CMK (cell line): ENCODE measurements around the gene RAD18.
A peak's percentile ranks its signal among the peaks of the same experiment; 100 is the strongest.

Experiments
- DNase-seq: peaks from one replicate; pipeline ENCODE4 v3.0.0-alpha.2; 2010; ENCODE audit warnings: low read depth

The RAD18 gene

DNA sequence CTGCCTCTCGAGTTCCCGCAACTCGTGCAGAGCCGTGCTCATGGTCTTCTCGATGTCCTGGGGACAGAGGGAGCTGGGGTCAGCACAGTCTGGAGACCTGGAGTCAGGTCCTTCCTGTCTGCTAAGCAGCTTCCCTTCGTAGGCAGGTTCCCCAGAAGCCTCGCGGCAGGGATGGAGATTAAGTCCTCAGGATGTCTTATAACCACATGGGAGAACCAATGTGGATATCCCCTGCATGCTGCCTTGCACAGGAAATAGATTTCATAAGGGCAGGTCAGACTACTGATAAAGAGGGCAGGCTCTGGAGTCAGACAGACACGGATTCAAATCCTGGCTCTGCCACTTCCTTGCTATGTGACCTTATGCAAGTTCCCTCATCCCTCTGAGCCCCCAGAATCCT lies 22.6 kb upstream of the RAD18 start:
- no peak for DNase-seq

DNA sequence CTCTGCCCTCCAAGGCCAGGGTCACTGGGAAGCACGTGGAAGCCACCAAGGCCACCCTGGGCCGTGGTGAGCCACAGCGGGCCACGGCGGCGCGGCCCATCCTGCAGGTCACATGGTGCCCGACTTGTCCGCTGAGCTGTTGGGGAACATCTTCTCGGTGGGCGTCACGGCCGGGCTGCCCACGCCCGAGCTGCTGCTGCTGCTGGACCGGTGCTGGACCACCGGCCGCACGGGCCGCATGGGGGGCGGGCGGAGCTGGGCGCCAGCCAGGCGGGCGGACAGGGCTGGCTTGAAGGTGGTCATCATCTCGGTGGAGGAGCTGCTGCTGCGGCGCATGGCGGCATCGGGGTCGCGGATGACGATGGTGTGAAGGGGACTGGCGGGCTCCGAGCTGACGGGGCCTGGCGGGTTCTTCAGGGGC lies 22.1 kb upstream of the RAD18 start:
- no peak for DNase-seq

DNA sequence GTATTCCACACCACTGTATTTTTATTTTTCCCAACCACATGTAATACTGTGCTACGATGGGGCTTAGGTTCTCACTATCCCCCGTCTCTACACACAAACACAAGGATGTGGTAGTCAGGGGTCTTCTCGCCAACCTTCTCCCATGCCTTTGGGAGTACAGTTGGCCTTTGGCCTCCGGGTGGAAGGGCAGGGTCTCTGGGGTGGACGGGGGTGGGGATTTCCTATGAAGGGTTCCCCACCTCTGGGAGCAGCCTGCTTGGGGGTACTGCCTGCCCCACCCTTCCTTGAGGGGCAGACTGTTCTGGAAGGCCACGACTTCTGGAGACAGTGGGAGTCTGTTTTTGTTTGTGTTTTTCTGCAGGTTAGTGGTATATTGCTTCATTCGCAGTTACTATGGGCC lies 21.3 kb upstream of the RAD18 start:
- DNase-seq: no peak

- DNase-seq: no peak
Measured at GRCh38 chr3:8984081-8984480, 20.8 kb upstream of the RAD18 start.

DNA sequence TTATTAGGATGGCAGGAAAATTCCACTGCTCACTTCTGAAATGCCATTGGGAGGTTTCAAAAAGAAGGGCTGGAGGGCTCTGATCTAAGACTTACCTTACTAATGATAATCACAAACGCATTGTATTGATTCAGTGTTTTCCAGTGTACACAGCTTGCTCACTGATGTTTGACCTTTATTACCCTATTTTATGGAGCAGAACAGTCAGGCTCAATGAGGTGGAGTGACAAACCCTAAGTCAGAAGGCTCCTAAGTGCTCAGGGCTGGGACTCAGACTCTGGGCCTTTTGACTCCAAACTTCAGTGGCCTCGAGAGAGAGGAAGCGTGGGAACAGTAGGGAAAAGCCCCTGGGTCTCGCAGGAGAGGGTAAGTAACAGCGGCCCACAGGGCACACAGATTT lies 20.3 kb upstream of the RAD18 start:
- DNase-seq: no peak

DNA sequence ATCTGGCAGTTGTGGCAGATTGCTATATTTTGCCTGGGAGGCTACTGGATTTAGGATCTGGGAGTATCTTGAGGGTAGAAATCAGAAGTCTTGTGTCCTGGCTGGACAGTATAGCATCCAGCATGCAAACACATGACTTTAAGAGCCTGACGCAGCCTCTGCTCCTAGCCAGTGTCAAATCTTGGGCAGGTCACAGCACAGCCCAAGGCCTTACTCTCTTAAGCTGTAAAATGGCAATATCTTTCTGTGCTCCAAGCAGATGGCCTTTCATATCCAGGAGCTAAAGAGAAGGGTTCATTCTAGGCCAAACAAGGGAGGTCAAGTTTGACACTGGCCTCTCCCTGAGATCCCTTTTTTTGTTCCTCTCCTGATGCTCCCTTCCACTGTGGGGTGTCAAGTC lies 19.8 kb upstream of the RAD18 start:
- no peak for DNase-seq

- DNase-seq: no peak
Measured at GRCh38 chr3:8982509-8982908, 19.2 kb upstream of the RAD18 start.

GRCh38 chr3:8981700-8982099 lies 18.4 kb upstream of the RAD18 start:
- no peak for DNase-seq

DNA sequence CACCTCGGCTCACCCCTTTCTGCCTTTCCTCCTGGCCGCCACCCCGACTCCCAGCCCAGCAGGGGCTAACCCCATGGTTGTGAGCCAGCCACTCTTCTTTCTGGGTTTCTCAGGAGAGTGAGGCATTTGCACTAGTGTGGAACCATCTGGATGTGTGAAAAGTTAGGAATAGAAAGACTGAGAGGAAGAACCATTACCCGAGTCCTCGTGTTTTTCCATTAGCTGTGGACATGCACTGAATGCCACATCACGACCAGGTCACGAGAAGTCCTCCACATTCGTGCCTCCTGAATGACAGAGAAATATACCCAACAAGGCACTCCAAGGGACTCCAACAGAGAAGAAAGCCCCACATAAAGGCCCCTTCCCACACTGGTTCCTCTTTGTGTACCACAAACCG lies 18.0 kb upstream of the RAD18 start:
- DNase-seq: no peak

DNA sequence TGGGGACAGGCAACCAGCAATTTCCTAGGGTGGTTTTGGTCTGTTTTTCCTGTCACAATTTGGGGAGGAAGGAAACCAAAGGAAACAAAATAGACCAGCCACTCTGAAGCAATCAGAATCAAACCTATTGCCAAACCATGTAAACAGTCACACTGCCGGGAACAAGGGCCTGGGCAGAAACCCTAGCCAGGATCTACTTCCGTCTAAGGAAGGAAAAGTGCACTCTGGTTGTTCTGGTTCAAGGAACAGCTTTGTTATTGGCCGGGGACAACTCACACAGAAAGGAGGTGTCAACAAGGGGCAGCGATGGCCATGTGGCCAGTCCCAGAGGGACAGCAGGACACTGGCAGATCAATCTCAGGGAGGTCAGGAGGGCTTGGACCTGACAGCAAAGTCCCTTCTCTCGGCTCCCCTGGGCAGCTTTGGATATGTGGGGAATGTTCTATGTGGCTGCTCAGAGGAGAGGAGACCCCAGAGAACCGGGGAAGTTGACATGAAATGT lies 17.5 kb upstream of the RAD18 start:
- DNase-seq: no peak

GRCh38 chr3:8979262-8979661 lies 16.0 kb upstream of the RAD18 start:
- no peak for DNase-seq

DNA sequence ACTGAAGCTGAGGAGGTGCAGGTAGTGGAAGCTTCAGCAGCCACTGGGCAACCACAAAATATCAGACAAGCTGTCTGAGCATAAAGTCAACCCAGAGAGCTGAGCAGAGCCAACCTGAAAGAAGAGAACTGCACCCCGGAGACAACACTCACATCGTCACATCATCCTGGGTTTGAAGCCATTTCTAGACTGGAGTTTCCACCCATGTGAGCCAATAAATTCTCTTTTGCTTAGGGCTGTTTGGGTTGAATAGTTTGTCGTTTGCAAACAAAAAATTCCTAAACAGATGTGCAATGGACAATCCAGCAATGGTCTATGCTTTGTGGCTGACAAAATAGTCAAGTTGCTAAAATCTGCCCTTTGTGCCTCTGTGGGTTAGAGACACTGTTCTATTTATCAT lies 15.3 kb upstream of the RAD18 start:
- DNase-seq: no peak

DNA sequence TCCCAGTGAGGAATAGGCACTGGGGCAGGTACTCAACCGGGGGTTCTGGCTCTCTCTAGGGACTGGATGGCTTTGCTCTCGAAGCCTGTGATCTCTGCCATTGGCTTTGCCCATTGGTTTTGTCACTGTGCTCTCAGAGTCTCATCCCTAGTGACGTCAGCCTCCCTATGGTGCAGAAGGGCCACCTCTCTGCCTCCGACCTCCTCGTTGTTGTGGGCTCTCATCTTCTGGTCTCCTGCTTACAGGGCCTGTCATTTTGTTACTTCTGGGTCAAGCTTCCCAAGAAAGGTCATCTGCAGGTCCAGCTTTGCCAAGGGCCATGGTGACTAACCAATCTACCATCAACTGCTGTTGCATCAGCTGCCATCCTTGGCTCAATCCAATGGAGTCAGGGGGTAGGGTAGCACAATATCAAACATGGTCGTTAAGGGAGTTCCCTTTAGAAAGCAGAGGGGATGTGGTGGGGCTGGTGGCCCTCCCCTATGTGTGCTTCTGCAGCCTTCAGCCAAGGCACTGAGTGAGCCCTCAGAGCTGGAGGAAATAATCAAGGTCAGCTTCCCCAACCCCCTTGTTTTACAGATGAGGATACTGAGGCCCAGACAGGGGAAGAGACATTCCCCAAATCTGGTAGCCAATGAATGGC lies 13.4 kb upstream of the RAD18 start:
- no peak for DNase-seq

DNA sequence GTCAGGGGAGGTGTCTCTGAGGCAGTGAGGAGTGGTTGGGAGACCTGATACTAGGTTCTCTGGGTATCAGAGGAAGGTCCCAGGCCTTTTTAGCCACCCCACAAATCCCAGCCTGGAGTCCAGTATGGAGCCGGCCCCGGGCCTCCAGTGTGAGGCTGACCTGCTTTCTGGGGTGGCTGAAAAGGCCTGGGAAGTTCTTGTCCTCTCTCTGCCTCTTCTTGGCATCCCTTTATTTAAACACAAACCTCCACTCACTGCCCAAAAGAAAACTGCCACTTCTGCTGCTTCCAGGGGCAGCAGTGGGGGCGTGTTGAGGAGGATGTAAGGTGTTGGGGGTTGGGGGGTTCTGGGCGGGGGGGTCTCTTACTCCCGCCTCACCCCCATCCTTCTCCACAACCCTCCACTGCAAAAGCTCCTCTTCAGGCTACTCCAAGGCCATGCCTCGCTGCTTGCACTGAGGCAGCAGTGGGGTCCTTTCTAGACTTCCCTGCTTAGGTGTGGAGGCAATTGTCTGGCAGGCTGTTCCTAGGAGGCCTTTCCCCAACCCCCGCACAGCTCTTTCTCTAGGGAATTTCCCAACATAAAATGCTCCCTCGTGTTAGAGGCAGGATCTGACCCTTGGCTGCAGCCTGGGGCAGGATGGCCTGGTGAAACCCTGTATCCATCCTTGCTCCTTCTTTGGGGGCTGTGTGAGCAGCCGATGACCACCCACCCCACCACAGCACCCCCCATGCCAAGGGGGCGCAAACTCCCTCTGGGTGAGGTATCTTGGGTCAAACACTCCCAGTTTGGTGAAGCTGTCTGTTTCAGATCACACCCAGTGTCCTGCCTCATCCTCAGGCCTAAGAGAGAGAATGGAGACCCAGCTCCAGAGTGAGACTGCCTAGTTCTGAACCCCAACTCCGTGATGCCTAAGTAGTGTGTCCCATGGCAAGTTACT lies 12.1 kb upstream of the RAD18 start:
- no peak for DNase-seq

GRCh38 chr3:8974458-8974857 lies 11.2 kb upstream of the RAD18 start:
- DNase-seq: no peak

GRCh38 chr3:8972639-8973038 lies 9.4 kb upstream of the RAD18 start:
- no peak for DNase-seq

- peak; percentile 32 for DNase-seq
Measured at GRCh38 chr3:8970971-8971589, 7.8 kb upstream of the RAD18 start.

- no peak for DNase-seq
Measured at GRCh38 chr3:8969241-8969640, 6.0 kb upstream of the RAD18 start.

DNA sequence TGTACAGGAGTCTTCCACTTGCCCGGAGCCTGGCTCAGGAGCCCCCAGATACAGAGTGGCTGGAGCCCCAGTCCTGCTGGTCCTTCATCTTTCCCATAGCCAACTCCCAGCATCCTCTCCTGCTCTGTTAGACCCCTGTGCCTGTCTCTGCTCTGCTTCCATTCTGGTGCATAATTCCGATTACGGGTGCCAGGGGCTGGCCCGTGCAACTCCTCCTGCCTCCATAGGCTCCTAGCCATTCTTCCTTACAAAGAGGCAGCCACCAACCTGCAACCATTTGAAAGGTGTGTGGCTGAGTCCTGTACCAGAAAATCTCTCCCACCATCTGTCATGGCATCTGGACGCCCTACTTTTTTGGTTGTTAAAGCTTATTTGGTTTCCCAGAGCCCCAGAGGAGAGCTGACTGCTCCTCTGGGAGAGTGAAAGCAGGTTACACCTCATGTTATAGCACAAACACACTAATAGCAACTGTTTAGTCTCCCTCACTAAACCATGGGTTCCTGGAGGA lies 5.2 kb upstream of the RAD18 start:
- DNase-seq: no peak

- DNase-seq: no peak
Measured at GRCh38 chr3:8967553-8967952, 4.3 kb upstream of the RAD18 start.

DNA sequence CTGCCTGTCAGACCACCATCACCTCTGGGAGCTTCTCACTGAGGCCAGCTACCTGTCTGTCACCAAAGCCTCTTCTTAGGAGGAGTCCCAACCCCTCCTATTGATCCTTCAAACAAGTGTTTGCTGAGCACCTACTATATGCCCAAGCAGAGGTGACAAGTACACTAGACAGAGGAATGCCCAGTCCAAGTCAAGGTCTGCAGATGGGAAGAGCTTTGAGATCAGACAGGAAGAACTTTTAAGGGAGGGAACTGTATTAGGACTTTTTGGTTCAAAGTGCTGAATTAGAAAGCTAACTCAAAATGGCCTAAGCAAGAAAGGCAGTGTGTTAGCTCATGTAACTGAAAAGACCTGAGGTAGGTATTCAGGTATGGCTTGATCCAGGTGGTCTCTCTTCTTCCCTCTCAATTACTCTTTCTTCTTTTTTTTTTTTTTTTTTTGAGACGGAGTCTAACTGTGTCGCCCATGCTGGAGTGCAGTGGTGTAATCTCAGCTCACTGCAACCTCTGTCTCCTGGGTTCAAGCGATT lies 3.6 kb upstream of the RAD18 start:
- no peak for DNase-seq

DNA sequence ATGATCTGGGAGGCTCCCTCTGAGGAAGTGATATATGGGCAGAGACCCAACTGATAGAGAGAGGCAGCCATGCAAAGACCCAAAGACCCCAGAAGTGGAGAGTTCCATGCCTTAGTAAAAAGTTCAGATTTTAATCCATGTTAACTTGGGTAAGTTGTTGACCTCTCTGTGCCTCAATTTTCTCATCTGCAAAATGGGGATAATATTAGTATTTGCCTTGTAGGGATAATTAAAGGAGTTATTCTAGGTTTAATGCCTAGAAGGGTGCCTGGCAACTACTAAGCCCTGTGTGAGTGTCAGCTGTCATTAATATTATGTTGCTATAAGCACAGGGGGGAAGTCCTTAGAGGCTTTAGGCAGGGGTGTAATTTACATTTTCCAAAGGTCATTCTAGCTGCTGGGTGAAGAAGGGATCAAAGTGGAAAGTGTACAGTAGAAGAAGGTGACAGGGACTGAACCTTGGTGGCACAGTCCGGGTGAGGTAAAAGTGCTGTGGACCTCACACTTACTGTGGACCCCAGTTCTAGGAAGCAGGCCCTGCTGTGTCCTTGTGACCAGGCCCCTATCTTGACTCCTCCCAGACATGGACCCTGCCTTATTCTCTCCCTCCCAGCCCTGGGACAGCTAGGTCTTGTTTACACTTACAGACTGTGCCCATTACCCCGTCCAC lies 3.0 kb upstream of the RAD18 start:
- no peak for DNase-seq
